PC-9 (cell line): ENCODE measurements around the gene MAP4.

Experiments
- EZH2 ChIP-seq: fragments of 200-600 bp; sonication (generic); IDR thresholded peaks from 2 replicates; pipeline ENCODE4 v1.8.0; 2017; ENCODE audit warnings: antibody characterized with exemption, low read depth
- TF ChIP-seq, protein P1 (sequence below): fragments of 200-600 bp; sonication (generic); conservative IDR thresholded peaks from 2 replicates; pipeline ENCODE4 v1.6.1; 2017; ENCODE audit warnings: mixed run types, antibody characterized with exemption, mild to moderate bottlenecking, moderate library complexity

DNA sequence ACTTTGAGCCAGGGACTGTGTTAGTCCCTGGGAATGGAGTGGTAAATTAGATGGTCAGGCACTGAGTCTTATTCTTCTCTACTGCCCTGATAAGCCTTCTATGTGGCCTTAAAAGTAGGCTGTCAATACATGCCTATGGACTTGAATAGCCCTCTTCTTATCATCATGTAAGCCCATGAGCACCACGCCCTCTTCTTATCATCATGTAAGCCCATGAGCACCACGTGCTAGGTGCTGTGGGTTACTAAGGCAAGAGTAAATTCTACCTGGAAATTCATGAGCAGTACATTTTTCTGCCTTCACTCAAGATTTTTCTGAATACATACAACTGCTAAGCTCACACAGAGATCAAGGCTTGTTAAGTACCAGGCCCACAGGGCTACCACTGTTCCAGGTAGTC lies 144.8 kb downstream of the MAP4 start:
- TF ChIP-seq, protein P1, sequence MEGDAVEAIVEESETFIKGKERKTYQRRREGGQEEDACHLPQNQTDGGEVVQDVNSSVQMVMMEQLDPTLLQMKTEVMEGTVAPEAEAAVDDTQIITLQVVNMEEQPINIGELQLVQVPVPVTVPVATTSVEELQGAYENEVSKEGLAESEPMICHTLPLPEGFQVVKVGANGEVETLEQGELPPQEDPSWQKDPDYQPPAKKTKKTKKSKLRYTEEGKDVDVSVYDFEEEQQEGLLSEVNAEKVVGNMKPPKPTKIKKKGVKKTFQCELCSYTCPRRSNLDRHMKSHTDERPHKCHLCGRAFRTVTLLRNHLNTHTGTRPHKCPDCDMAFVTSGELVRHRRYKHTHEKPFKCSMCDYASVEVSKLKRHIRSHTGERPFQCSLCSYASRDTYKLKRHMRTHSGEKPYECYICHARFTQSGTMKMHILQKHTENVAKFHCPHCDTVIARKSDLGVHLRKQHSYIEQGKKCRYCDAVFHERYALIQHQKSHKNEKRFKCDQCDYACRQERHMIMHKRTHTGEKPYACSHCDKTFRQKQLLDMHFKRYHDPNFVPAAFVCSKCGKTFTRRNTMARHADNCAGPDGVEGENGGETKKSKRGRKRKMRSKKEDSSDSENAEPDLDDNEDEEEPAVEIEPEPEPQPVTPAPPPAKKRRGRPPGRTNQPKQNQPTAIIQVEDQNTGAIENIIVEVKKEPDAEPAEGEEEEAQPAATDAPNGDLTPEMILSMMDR: no peak
- TF ChIP-seq EZH2: no peak
